IMR-90 (cell line): Measurements from ENCODE around the gene PHGDH. TPM values are rescaled to one million over a fixed set of nuclear protein-coding genes. Genes with fewer than 3 reads are reported as not detected.

ENCODE experiments used
- ATAC-seq: fragments of 200-7000 bp; cut with Tn5 transposase; 2 replicates; pipeline ENCODE4 v1.9.1; 2020; ENCODE audit warnings: low read depth, mild to moderate bottlenecking, moderate library complexity
- BruUV-seq: library from RNA; stranded (reverse); fragments of 400-500 nt; replicated peaks from 2 replicates; lab custom pipeline; 2021; lab: Mats Ljungman, UMichigan
- CTCF ChIA-PET: fragments of 300-600 bp; formaldehyde crosslinking; extraction: SDS; loops from one replicate; lab custom pipeline; 2021; ENCODE audit warnings: antibody characterized with exemption; lab: Yijun Ruan, JAX
- POLR2A ChIA-PET: fragments of 300-600 bp; sonication (Branson Sonifier 250); formaldehyde crosslinking; loops from one replicate; lab custom pipeline; 2022; ENCODE audit warnings: antibody characterized with exemption; ENCODE audit not compliant: unreplicated experiment; lab: Charles Lee
- DNase-seq: peaks from one replicate; pipeline ENCODE4 v3.0.0; 2013
- H2AFZ ChIP-seq: replicated peaks from 2 replicates; pipeline ENCODE3; 2013; ENCODE audit warnings: low read length, mild to moderate bottlenecking; ENCODE audit not compliant: poor library complexity
- H2AK5ac ChIP-seq: 2 replicates; pipeline ENCODE4 v1.6.1; 2013; ENCODE audit warnings: low read depth, low read length, inconsistent platforms
- H2AK9ac ChIP-seq: replicated peaks from 2 replicates; pipeline ENCODE3; 2013; ENCODE audit warnings: mild to moderate bottlenecking, low read depth, low read length, moderate library complexity; ENCODE audit not compliant: poor library complexity
- H2BK120ac ChIP-seq: 2 replicates; pipeline ENCODE4 v1.6.1; 2013; ENCODE audit warnings: low read depth, low read length, inconsistent platforms
- H2BK15ac ChIP-seq: 3 replicates; pipeline ENCODE4 v1.6.1; 2013; ENCODE audit warnings: low read depth, low read length, inconsistent platforms
- H2BK20ac ChIP-seq: 2 replicates; pipeline ENCODE4 v1.6.1; 2013; ENCODE audit warnings: low read depth, mild to moderate bottlenecking, inconsistent platforms, low read length, moderate library complexity
- H2BK5ac ChIP-seq: 2 replicates; pipeline ENCODE4 v1.6.1; 2013; ENCODE audit warnings: mild to moderate bottlenecking, low read depth, low read length, inconsistent platforms; ENCODE audit not compliant: poor library complexity, severe bottlenecking
- H3K14ac ChIP-seq: replicated peaks from 2 replicates; pipeline ENCODE4 v1.6.1; 2013; ENCODE audit warnings: low read depth, low read length, inconsistent platforms
- H3K18ac ChIP-seq: 2 replicates; pipeline ENCODE4 v1.6.1; 2013; ENCODE audit warnings: low read depth, low read length, control low read depth
- H3K23ac ChIP-seq: 2 replicates; pipeline ENCODE4 v1.6.1; 2013; ENCODE audit warnings: low read depth, low read length, inconsistent platforms
- H3K27ac ChIP-seq: 2 replicates; pipeline ENCODE4 v1.5.1; 2013; ENCODE audit warnings: mild to moderate bottlenecking, control low read depth, low read length; ENCODE audit not compliant: insufficient read depth
- H3K27me3 ChIP-seq: 2 replicates; pipeline ENCODE4 v1.6.1; 2013; ENCODE audit warnings: low read length; ENCODE audit not compliant: control insufficient read depth, insufficient read depth
- H3K36me3 ChIP-seq: 2 replicates; pipeline ENCODE4 v1.6.1; 2013; ENCODE audit warnings: low read length, mixed read lengths; ENCODE audit not compliant: control insufficient read depth, insufficient read depth
- H3K4ac ChIP-seq: 2 replicates; pipeline ENCODE4 v1.6.1; 2013; ENCODE audit warnings: low read depth, low read length, inconsistent platforms
- H3K4me1 ChIP-seq: 2 replicates; pipeline ENCODE4 v1.6.1; 2013; ENCODE audit warnings: low read length, mixed read lengths; ENCODE audit not compliant: control insufficient read depth, insufficient read depth
- H3K4me2 ChIP-seq: 2 replicates; pipeline ENCODE4 v1.6.1; 2013; ENCODE audit warnings: low read depth, mild to moderate bottlenecking, control low read depth, low read length, moderate library complexity
- H3K4me3 ChIP-seq: 2 replicates; pipeline ENCODE4 v1.5.1; 2013; ENCODE audit warnings: low read depth, mild to moderate bottlenecking, control low read depth, low read length, moderate library complexity; ENCODE audit not compliant: insufficient read depth
- H3K56ac ChIP-seq: 2 replicates; pipeline ENCODE4 v1.6.1; 2013; ENCODE audit warnings: low read length, inconsistent platforms; ENCODE audit not compliant: insufficient read depth; ENCODE audit errors: extremely low read depth
- H3K79me1 ChIP-seq, 2 experiments: 2 replicates each; pipeline ENCODE4 v1.6.1; 2013; ENCODE audit warnings: low read length in 2 of 2, inconsistent platforms in 1 of 2, low read depth in 1 of 2
- H3K9ac ChIP-seq: 2 replicates; pipeline ENCODE4 v1.6.1; 2013; ENCODE audit warnings: low read depth, low read length, control low read depth
- H3K9me1 ChIP-seq: 2 replicates; pipeline ENCODE4 v1.6.1; 2013; ENCODE audit warnings: low read length, inconsistent platforms; ENCODE audit not compliant: insufficient read depth
- H3K9me3 ChIP-seq: 2 replicates; pipeline ENCODE4 v1.6.1; 2013; ENCODE audit warnings: low read length; ENCODE audit not compliant: control insufficient read depth, insufficient read depth
- H4K20me1 ChIP-seq: 2 replicates; pipeline ENCODE4 v1.6.1; 2013; ENCODE audit warnings: low read length, inconsistent platforms; ENCODE audit not compliant: insufficient read depth
- H4K5ac ChIP-seq: 2 replicates; pipeline ENCODE4 v1.6.1; 2013; ENCODE audit warnings: mild to moderate bottlenecking, low read depth, low read length, control low read depth
- H4K8ac ChIP-seq, 2 experiments: 2 replicates each; pipeline ENCODE4 v1.6.1; 2013; ENCODE audit warnings: low read depth in 2 of 2, low read length in 2 of 2, control low read depth in 1 of 2, inconsistent platforms in 1 of 2
- H4K91ac ChIP-seq: 2 replicates; pipeline ENCODE4 v1.6.1; 2013; ENCODE audit warnings: low read depth, low read length, inconsistent platforms; ENCODE audit not compliant: insufficient read depth
- BHLHE40 ChIP-seq: fragments of 150-350 bp; IDR thresholded peaks from 2 replicates; pipeline ENCODE4 v1.6.1; 2016; ENCODE audit warnings: mild to moderate bottlenecking, low read depth, low read length
- CEBPB ChIP-seq: IDR thresholded peaks from 2 replicates; pipeline ENCODE4 v1.6.1; 2012; ENCODE audit warnings: low read depth, low read length, improper control_type of control experiment
- CHD1 ChIP-seq: IDR thresholded peaks from 2 replicates; pipeline ENCODE4 v1.6.1; 2012; ENCODE audit warnings: low read depth, low read length, improper control_type of control experiment
- FOS ChIP-seq: fragments of 150-350 bp; IDR thresholded peaks from 2 replicates; pipeline ENCODE4 v1.6.1; 2016; ENCODE audit warnings: low read depth, low read length
- MAFK ChIP-seq: IDR thresholded peaks from 2 replicates; pipeline ENCODE4 v1.6.1; 2012; ENCODE audit warnings: low read depth, low read length, improper control_type of control experiment
- MAZ ChIP-seq: IDR thresholded peaks from 2 replicates; pipeline ENCODE4 v1.6.1; 2012; ENCODE audit warnings: low read depth, mild to moderate bottlenecking, low read length, improper control_type of control experiment, moderate library complexity, borderline replicate concordance
- MXI1 ChIP-seq: IDR thresholded peaks from 2 replicates; pipeline ENCODE4 v1.6.1; 2012; ENCODE audit warnings: low read depth, mild to moderate bottlenecking, low read length, moderate library complexity, borderline replicate concordance
- NFE2L2 ChIP-seq: fragments of 150-350 bp; IDR thresholded peaks from 2 replicates; pipeline ENCODE4 v1.6.1; 2016; ENCODE audit warnings: low read depth, mild to moderate bottlenecking, low read length
- POLR2A ChIP-seq: IDR thresholded peaks from 2 replicates; pipeline ENCODE4 v1.6.1; 2012; ENCODE audit warnings: mild to moderate bottlenecking, low read depth, low read length
- RAD21 ChIP-seq: IDR thresholded peaks from 2 replicates; pipeline ENCODE4 v1.6.1; 2012; ENCODE audit warnings: low read length, improper control_type of control experiment
- RCOR1 ChIP-seq: IDR thresholded peaks from 2 replicates; pipeline ENCODE4 v1.6.1; 2012; ENCODE audit warnings: mild to moderate bottlenecking, low read length, improper control_type of control experiment; ENCODE audit not compliant: insufficient replicate concordance
- RFX5 ChIP-seq: IDR thresholded peaks from 2 replicates; pipeline ENCODE4 v1.8.0; 2012; ENCODE audit warnings: low read depth, mild to moderate bottlenecking, low read length, moderate library complexity
- SMC3 ChIP-seq: fragments of 150-350 bp; IDR thresholded peaks from 2 replicates; pipeline ENCODE4 v1.6.1; 2016; ENCODE audit warnings: low read depth, mild to moderate bottlenecking, antibody characterized with exemption, low read length, moderate library complexity
- WGBS, 2 experiments: methylation state at CpG; one replicate each; pipeline versions ENCODE4 v1.1.5 to v1.1.7; 2013; ENCODE audit warnings: missing lambda C conversion rate in 2 of 2; ENCODE audit not compliant: insufficient read length in 1 of 2; ENCODE audit errors: extremely low coverage in 2 of 2; 5-methylcytosine and 5-hydroxymethylcytosine counted together
- dilution Hi-C: fragments of 300-500 bp; cut with HindIII; formaldehyde crosslinking; loops from one replicate; pipeline ENCODE4 v1.14.3; 2018; ENCODE audit warnings: low sequenced_read_pairs; ENCODE audit not compliant: unreplicated experiment
- in situ Hi-C: fragments of 300-500 bp; cut with MboI; formaldehyde crosslinking; loops from 3 replicates; pipeline ENCODE4 v1.14.3; 2019; ENCODE audit warnings: low sequenced_read_pairs, inconsistent platforms, mixed read lengths
- intact Hi-C: fragments of 100-400 bp; cut with micrococcal nuclease; formaldehyde crosslinking; loops from 2 replicates; pipeline ENCODE4 v1.10.0; 2022
- polyA plus RNA-seq, 3 experiments: library from polyadenylated mRNA; depleted of rRNA; stranded (reverse); fragments of >200 nt; gene quantifications; 2 replicates each; pipeline ENCODE4 v1.2.3, GENCODE V29; 2012; ENCODE audit warnings: low replicate concordance in 1 of 3
- total RNA-seq: library from RNA; depleted of rRNA; stranded (reverse); fragments of >200 nt; gene quantifications from 2 replicates; pipeline ENCODE4 v1.2.3, GENCODE V29; 2012
- TF ChIP-seq, protein P1 (sequence below): fragments of 150-350 bp; IDR thresholded peaks from 2 replicates; pipeline ENCODE4 v1.6.1; 2017; ENCODE audit warnings: mild to moderate bottlenecking, antibody characterized with exemption, low read length, low read depth
- TF ChIP-seq, protein P2 (sequence below): fragments of 150-350 bp; IDR thresholded peaks from 2 replicates; pipeline ENCODE4 v1.6.1; 2016; ENCODE audit warnings: low read depth, mild to moderate bottlenecking, low read length, moderate library complexity, borderline replicate concordance
- TF ChIP-seq, protein P3 (sequence below): conservative IDR thresholded peaks from 2 replicates; pipeline ENCODE4 v1.5.1; 2012; ENCODE audit warnings: mild to moderate bottlenecking, low read depth, low read length, improper control_type of control experiment

Gene PHGDH
- total and polyA plus RNA-seq, 2 of the 4 experiments (the other 2 are of a cell fraction) = 87.9 to 331 TPM

DNA sequence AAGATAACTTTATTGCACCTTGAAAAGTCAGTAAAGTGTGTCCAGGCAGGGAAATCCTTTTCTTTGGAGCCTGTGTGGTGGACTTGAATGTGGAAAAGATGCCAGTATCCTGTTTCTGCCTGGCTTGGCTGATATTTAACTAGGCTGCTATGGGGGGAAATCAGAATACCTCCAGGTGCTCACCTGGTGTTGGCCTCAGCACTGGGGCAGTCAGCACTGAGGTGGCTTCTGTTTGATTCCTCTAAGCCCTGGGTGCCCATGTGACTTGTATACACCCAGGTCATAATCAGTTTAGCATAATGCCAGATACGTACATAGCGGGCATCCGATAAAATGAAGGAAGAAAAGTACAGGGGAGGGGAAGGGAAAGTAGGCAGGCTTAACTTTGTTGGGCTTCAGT, 7.2 kb downstream of the PHGDH start:
- Histone ChIP-seq H2AFZ (no peak overlapping the region), H2BK20ac (no peak overlapping the region), H2BK15ac (no peak overlapping the region), H4K5ac (no peak overlapping the region), H2BK120ac (no peak overlapping the region), H3K27ac (no peak overlapping the region), H4K8ac (no peak overlapping the region), H4K20me1 (peaks cover 77% of the 10 kb centered on the region), H3K56ac (no peak overlapping the region), H3K9ac (no peak overlapping the region), H4K91ac (no peak overlapping the region), H2AK5ac (no peak overlapping the region), H3K18ac (no peak overlapping the region), H3K36me3 (peaks cover 32% of the 10 kb centered on the region), H3K9me3 (no peaks in the 10 kb centered on the region), H3K4me2 (no peak overlapping the region), H2BK5ac (no peak overlapping the region), H3K14ac (no peak overlapping the region), H3K27me3 (no peaks in the 10 kb centered on the region), H3K4me3 (no peak overlapping the region), H3K23ac (no peak overlapping the region), H3K79me1 (peaks cover 46 to 72% of the 10 kb centered on the region in 2 experiments), H3K4me1 (peaks cover 13% of the 10 kb centered on the region), H2AK9ac (no peak overlapping the region), H3K4ac (no peak overlapping the region), H3K9me1 (peaks cover 40% of the 10 kb centered on the region)
- TF ChIP-seq, protein P1, sequence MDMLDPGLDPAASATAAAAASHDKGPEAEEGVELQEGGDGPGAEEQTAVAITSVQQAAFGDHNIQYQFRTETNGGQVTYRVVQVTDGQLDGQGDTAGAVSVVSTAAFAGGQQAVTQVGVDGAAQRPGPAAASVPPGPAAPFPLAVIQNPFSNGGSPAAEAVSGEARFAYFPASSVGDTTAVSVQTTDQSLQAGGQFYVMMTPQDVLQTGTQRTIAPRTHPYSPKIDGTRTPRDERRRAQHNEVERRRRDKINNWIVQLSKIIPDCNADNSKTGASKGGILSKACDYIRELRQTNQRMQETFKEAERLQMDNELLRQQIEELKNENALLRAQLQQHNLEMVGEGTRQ = no peak
- TF ChIP-seq RFX5 (no peak), RAD21 (no peak), MXI1 (no peak), NFE2L2 (no peak), CHD1 (no peak), CEBPB (no peak), SMC3 (no peak), RCOR1 (no peak), BHLHE40 (no peak), FOS (no peak), MAFK (no peak), MAZ (no peak), POLR2A (no peak)
- TF ChIP-seq, protein P2, sequence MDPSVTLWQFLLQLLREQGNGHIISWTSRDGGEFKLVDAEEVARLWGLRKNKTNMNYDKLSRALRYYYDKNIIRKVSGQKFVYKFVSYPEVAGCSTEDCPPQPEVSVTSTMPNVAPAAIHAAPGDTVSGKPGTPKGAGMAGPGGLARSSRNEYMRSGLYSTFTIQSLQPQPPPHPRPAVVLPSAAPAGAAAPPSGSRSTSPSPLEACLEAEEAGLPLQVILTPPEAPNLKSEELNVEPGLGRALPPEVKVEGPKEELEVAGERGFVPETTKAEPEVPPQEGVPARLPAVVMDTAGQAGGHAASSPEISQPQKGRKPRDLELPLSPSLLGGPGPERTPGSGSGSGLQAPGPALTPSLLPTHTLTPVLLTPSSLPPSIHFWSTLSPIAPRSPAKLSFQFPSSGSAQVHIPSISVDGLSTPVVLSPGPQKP = no peak
- TF ChIP-seq, protein P3, sequence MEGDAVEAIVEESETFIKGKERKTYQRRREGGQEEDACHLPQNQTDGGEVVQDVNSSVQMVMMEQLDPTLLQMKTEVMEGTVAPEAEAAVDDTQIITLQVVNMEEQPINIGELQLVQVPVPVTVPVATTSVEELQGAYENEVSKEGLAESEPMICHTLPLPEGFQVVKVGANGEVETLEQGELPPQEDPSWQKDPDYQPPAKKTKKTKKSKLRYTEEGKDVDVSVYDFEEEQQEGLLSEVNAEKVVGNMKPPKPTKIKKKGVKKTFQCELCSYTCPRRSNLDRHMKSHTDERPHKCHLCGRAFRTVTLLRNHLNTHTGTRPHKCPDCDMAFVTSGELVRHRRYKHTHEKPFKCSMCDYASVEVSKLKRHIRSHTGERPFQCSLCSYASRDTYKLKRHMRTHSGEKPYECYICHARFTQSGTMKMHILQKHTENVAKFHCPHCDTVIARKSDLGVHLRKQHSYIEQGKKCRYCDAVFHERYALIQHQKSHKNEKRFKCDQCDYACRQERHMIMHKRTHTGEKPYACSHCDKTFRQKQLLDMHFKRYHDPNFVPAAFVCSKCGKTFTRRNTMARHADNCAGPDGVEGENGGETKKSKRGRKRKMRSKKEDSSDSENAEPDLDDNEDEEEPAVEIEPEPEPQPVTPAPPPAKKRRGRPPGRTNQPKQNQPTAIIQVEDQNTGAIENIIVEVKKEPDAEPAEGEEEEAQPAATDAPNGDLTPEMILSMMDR = no peak
- in situ Hi-C loops = no loop called here
- no CpG with 5 or more reads among the region's 3 CpGs for WGBS, 2 experiments
- dilution Hi-C loops = no loop called here
- POLR2A ChIA-PET = no interaction called here
- no TSS peak for BruUV-seq
- DNase-seq (no peak), ATAC-seq (no peak)
- CTCF ChIA-PET = no interaction called here
- intact Hi-C loops = no loop called here
